GF-D8 (cell line): ENCODE data around the gene ARPC2.
A peak's percentile ranks its signal among the peaks of the same experiment; 100 is the strongest.

Source experiments
- DNase-seq: peaks from one replicate; lab custom pipeline; 2025; lab: John Stamatoyannopoulos, UW

The ARPC2 gene

GRCh38 chr2:218217360-218218267, 625 bp downstream of the ARPC2 start:
- peak; percentile 26 for DNase-seq

GRCh38 chr2:218218268-218219185, 1.5 kb downstream of the ARPC2 start:
- peak; percentile 76 for DNase-seq

DNA sequence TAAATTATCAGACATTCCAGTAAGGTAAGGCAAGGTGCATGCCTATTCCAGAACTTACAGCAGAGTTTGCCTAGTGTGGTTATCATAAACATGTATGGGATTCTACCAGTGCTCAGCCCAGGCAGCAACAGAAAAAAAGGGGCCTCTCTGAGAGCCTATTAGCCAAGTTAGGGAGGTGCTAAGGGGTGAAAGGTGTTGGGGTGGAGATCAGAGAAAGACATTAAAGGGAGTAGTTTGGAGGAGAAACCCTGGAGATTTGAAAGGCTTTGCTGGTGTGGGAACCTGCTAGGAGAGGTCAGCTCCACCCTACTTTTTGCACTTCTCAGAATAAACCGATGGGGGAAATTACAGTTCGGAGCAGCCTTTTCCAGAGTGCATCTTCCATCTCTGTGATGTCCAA, 2.9 kb downstream of the ARPC2 start:
- DNase-seq: no peak

DNA sequence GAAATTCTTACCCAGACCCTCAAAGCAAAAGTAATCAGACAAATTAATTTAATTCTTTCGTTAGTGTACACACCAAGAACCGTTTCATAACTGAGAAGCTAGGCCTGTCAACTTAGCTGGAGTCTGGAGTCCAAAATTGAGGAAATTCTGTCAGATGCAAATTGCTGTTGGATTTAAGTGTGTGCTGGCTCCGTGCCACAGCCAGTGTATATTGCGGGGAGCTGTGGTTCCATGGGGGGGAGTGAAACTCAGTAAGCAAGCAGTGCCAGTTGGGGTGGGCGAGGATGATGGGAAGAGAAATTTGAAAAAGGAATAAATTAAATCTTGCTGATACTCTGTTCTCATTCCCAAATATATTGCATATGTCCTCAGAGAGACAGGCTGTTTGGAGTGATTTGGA, 4.0 kb downstream of the ARPC2 start:
- no peak for DNase-seq

GRCh38 chr2:218223046-218223445, 6.1 kb downstream of the ARPC2 start:
- no peak for DNase-seq

DNA sequence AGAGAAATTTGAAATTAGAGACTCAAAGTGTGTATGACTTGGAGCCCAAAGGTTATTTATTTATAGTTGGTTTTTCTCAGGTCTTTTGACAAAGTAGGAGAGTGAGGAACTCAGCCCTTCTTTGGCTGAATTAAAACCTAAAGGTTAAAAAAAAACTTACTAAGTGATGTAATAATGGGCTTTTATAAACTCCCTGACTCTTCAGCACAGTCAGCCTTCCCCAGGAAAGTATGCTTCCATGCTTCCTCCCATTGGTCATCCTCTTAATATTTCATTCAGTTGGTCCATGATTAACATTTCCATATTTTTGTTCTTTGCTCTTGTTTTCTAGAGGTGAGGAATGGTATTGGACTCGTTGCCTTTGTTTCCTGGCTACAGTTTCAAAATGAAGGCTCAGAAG, 7.2 kb downstream of the ARPC2 start:
- no peak for DNase-seq

- no peak for DNase-seq
Observed at GRCh38 chr2:218226903-218227302, 9.9 kb downstream of the ARPC2 start.

DNA sequence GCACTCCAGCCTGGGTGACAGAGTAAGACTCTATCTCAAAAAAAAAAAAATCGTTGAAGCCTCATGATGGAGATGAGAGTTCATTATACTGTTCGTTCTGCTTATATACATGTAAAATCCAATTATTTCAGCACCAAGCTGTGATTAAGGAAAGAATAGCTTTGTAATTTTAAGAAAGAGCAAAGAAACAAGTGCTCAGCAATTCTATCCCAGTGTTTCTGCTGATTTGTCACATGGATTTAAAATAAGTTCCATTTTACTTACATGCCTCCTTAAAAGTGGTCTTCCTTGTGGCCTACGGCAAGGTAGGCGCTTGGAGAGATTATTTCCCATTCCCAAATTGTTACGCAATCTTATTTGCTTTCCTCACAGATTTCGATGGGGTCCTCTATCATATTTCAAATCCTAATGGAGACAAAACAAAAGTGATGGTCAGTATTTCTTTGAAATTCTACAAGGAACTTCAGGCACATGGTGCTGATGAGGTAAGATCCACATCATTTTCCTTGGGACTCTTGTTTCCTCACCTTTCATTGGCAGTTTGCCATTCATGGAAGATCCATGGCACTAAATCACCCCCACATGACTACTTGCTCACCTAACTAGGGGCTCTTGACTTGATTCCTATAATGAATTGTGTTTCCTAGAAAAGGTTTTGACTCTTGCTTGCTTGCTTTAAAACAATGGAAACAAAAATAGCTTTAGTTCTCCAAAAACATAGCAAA, 11.5 kb downstream of the ARPC2 start:
- no peak for DNase-seq

DNA sequence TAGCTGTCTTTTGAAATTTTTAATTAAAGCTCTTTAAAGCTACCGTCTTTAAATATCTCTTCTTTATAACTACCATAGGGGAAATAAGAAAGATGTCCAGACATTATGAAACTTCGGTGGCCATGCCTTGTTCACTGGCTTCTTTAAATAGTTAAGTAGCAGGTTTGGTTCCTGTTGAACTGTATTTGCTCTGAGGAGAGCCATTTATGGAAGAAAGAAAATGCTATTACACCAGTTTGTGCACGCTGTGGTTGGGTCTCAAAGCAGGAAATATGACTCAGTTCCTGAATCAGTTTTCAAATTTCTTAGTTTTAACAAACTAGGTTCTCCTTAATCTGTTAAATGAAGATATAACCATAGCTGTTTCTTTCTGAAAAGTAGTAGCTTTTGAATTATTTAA, 12.2 kb downstream of the ARPC2 start:
- DNase-seq: peak; percentile 84

DNA sequence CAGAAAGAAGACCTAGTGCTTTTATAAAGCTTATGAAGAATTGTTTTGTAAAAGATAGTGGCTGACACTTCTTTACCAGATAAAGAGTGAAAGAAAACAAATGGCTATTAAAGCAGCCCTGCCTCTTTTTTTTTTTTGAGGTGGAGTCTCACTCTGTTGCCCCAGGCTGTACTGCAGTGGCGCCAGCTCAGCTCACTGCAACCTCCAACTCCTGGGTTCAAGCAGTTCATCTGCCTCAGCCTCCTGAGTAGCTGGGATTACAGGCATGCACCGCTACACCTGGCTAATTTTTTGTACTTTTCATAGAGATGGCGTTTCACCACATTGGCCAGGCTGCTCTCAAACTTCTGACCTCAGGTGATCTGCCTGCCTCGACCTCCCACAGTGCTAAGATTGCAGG, 12.9 kb downstream of the ARPC2 start:
- DNase-seq: no peak

GRCh38 chr2:218230882-218231281, 13.9 kb downstream of the ARPC2 start:
- no peak for DNase-seq

DNA sequence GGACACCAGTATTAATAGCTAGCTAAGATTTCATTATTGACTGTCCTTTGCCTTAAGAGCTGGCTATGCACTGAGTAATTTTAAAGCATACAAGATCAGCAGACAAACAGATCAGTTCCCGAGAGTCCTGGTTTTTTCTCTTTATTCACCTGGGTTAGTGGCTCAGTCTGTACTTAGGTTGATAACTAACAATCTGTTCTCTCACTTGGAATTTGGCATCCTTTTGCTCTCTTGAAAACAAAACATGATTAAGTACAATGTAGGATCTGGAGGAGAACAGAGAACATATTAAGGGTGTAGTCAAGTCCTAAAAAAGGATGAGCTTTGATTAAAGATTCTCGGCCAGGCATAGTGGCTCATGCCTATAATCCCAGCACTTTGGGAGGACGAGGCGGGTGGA, 16.6 kb downstream of the ARPC2 start:
- no peak for DNase-seq

- DNase-seq: no peak
Observed at GRCh38 chr2:218234521-218234920, 17.5 kb downstream of the ARPC2 start.

DNA sequence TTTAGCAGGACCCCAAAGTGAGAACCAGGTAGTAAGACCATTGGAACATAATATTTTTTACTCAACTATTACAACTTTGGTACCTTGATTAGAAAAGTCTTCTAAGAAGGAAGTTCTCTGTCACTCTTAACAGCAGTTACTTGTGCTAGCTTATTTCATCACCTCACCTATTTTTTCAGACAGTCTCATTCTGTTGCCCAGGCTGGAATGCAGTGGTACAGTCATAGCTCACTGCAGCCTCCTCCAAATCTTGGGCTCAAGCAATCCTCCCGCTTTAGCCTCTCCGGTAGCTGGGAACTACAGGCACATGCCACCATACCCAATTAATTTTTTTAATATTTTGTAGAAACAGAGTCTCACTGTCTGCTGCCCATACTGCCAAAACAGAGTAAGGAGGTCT, 18.0 kb downstream of the ARPC2 start:
- no peak for DNase-seq

DNA sequence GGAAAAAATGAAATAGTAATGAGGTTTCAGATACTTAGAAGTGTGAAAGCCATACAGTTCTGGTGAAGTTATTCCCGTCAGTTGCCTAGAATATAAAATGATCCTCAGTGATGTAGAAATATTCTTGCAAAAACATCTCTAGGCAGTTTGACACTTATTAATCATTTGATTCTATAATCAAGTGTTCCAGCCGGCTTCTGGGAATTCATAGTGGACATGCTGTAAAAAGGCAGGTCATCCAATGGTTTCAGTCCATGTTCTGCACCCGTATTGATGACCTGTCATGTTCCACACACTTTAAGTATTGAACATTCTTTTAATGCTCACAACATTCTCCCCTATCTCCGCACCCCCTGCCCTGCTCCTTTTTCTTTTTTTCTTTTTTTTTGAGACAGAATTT, 19.8 kb downstream of the ARPC2 start:
- DNase-seq: no peak

DNA sequence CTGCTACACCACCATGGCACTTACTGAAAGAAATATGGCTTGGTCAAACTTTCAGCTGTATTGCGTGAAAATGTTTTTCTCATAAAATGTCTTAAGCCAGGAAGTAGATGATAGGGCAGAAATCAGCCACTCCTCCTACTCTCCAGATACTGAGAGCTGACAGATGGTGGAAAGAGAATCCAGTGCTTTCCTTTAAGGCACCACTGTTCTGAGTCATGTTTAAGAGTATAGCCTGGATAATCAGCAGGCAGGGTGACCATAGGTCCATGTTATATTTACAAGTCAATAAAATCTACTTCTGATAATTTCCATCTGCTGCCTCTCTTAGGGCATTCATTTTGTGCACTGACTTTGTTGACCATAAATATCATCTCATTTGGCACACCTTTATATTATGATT, 21.9 kb downstream of the ARPC2 start:
- DNase-seq: no peak

DNA sequence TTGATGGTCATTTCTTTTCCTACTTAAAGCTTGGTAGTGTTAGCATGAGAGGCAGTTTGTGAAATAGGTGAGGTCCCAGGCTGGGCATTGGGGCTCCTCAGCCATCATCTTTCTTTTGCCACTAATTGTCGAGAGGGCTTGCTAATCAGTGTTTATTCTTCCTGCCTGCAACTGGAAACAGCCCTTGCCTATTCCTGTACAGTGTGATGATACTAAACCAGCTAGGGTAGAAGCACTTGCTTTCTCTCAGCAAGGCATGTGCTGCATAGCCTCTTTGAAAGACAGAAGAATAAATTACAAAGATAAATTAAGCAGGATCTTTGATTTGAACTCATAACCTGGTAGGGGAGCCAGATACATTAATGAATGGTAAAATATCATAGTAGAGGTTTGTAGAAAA, 27.2 kb downstream of the ARPC2 start:
- DNase-seq: no peak

- no peak for DNase-seq
Observed at GRCh38 chr2:218244665-218245064, 27.7 kb downstream of the ARPC2 start.

DNA sequence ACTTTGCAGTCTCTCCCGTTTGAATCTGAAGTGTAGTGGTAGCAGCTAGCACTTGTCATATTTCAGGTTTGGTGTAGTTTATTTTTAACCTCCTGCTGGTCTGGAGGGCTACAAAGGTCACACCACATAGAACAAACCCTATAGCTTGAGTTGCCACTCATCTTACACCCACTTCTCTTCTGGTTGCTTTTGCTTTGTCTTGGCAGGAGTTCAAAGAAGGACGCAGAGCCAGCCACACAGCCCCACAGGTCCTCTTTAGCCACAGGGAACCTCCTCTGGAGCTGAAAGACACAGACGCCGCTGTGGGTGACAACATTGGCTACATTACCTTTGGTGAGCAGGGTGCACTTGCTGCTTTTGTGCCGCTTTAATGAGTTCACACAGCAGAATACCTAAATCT, 28.2 kb downstream of the ARPC2 start:
- DNase-seq: no peak

- no peak for DNase-seq
Observed at GRCh38 chr2:218249691-218250090, 32.7 kb downstream of the ARPC2 start.

DNA sequence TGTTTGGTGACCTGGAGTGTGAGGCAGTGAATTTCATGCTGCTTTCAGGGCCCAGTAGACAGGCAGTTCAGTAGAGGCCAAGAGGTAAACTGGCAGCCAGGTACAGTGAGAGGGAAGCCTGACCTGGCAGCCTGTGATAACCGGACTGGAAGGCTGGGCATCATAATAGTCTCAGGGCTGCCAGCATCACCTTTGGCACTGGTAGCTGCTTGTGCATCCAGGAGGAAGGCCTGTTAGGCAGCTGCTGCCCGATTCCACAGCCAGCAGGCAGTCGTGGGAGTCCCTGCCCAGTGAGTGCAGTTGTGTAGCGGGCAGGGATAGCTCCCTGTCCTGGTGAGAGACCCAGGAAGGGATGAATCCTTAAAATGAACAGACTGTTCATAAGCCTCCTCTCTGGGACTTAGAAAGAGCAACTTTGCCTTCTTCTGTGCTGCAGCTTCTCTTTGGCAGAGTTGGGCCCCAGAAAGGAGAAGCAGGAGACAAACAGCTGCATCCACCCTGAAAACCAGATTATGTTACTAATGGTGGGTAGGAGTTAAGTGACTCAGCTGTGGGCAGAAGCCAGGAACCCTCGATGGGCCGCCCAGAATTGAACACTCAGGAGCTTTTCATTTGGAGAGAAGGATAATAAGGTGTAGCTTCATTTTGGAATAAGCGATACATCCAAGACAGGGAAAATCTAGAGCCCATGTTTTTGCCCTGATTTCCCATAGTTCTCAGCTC, 35.7 kb downstream of the ARPC2 start:
- DNase-seq: no peak

DNA sequence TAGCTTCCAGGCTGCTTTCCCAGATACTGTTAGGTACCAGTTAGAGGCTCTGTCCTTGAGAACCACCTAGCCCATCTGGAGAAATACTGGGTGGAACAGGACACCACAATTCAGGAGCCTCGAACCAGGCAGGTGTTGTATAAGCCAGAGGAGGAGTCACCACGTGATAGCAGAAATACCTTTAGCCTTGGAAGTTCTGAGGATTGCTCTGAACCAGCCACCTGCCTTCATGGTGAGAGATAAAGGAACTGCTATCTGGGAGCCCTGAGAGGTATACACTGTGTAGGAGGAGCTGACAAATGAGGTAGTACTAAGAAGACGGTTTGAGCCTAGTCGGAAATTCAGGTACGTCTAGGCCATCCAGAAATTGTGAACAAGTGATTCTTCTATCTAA, 36.2 kb downstream of the ARPC2 start:
- DNase-seq: no peak
